Activated naive CD4-positive, alpha-beta T cell treated with anti-CD3 and anti-CD28 coated beads, Interleukin-2, amount 10 ng/mL, durations not matched to agents 7 days and 5 days (primary cell): Measurements from ENCODE around the gene SIGLEC15.
"Not testable (repeated sequence)": the region's sequence is repeated elsewhere in the genome, so short reads cannot be mapped to it uniquely, and the experiment has no call there.

Experiments used
- CTCF ChIA-PET: fragments of 350-600 bp; sonication (Branson Sonifier 250); formaldehyde crosslinking; loops from one replicate; lab custom pipeline; 2021; ENCODE audit warnings: antibody characterized with exemption; lab: Charles Lee
- DNase-seq: peaks from one replicate; pipeline ENCODE4 v3.0.0-alpha.2; 2020
- H3K27ac Mint-ChIP-seq: one replicate; pipeline ENCODE4 v1.8.0; 2021; ENCODE audit warnings: mild to moderate bottlenecking, moderate library complexity, mixed read lengths
- H3K27me3 Mint-ChIP-seq: one replicate; pipeline ENCODE4 v1.8.0; 2021; ENCODE audit warnings: mild to moderate bottlenecking, mixed read lengths
- H3K36me3 Mint-ChIP-seq: one replicate; pipeline ENCODE4 v1.8.0; 2021; ENCODE audit warnings: mixed read lengths
- H3K4me1 Mint-ChIP-seq: one replicate; pipeline ENCODE4 v1.8.0; 2021; ENCODE audit warnings: mixed read lengths
- H3K4me3 Mint-ChIP-seq: one replicate; pipeline ENCODE4 v1.8.0; 2021; ENCODE audit warnings: mild to moderate bottlenecking, moderate library complexity, mixed read lengths
- H3K9me3 Mint-ChIP-seq: one replicate; pipeline ENCODE4 v1.8.0; 2021; ENCODE audit warnings: mixed read lengths

SIGLEC15 gene

DNA sequence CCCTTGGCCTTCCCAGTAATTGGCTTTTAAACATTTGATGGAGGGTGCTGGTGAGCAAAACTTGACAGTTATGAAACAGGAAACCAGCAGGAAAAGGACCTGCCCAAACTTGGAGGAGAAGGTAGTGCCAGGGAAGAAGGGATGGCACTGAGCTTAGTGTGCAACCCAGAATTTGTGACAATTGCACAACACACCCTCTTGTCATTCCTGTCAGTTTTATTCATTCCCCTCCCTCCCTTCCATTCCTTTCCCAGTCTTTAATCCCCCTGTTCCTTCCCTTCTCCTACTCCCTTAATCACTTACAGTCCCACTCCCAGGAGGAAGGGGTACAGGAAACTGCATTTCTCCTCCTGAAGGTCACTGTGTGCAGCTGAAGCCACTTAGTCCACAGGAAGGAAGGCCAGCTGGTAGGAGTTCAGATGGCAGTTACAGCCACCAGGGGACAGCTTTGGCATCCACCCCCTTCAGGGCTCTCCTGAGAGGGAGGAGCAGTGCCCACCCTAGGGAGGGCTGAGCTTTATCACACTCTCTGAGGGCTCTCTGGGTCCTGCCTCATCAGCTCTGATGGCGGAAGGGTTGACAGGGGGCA is 24.0 kb upstream of the SIGLEC15 start:
- H3K36me3 Mint-ChIP-seq = no peaks in the 10 kb centered on the region
- H3K4me1 Mint-ChIP-seq = no peaks in the 10 kb centered on the region
- peaks cover 26% of the 10 kb centered on the region for H3K27me3 Mint-ChIP-seq
- no peak overlapping the region for H3K4me3 Mint-ChIP-seq
- CTCF ChIA-PET = no interaction called here
- peaks cover 5% of the 10 kb centered on the region for H3K9me3 Mint-ChIP-seq
- DNase-seq = no peak
- no peak overlapping the region for H3K27ac Mint-ChIP-seq

DNA sequence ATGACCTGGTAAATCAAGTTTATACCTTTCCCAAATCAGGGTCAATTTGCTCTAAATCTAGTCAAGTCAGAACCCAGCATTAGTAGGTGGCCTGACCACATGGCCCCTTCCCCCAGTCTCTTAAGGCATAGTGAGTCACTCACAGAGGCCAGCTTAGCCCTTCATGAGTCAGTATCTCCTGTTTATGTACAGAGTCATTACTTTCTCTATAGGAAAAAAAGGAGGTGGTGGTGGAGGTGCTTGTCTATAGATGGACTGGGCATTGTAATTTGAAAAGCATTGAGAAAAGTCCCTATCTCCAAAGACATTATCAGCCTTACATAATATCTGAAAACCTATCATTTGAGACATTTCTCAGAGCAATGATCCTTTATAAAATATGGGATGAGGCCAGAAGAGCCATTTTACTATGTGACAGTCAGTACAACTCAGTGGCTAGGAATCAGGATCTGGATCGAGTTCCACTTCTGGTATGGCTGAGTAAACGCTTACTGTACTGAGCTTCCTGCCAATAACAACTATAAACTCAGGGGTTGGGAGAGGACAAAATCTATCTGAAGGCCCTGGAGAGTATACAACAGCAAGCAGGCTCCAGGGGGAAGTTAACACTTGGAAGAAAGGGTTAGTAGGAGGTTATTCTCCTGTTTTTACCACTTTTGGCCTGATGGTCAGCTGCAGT is 22.5 kb upstream of the SIGLEC15 start:
- Mint-ChIP-seq H3K27ac (no peak overlapping the region), H3K9me3 (peaks cover 5% of the 10 kb centered on the region), H3K27me3 (peaks cover 28% of the 10 kb centered on the region)

DNA sequence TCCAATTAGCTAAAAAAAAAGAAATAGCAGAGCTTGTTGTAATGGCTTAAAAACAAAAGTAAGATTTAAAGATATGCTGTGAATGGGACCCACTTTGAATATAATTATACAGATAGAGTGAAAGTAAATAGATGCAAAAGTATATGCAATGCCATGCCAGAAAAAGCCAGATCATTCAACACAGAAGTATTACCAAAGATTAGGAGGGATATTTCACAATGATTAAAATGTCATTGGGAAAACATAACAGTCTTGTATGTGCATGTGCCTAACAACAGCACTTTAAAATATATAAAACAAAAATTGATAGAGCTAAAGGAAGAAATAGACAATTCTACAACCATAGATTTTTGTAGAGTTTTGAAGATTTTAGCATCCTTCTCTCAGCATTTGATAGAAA is 19.9 kb upstream of the SIGLEC15 start:
- CTCF ChIA-PET = interaction anchor here (0.8 kb wide), 1 partner anchor 18 kb away, joined by 3 read pairs; no protein-coding TSS in a partner anchor
- Mint-ChIP-seq H3K27ac (no peak overlapping the region), H3K27me3 (peaks cover 23% of the 10 kb centered on the region)

More for the DNA sequence above, 22.5 kb upstream of the SIGLEC15 start:
- Mint-ChIP-seq H3K4me1 (no peaks in the 10 kb centered on the region), H3K4me3 (no peak overlapping the region), H3K36me3 (no peaks in the 10 kb centered on the region)
- DNase-seq = no peak
- CTCF ChIA-PET = no interaction called here

DNA sequence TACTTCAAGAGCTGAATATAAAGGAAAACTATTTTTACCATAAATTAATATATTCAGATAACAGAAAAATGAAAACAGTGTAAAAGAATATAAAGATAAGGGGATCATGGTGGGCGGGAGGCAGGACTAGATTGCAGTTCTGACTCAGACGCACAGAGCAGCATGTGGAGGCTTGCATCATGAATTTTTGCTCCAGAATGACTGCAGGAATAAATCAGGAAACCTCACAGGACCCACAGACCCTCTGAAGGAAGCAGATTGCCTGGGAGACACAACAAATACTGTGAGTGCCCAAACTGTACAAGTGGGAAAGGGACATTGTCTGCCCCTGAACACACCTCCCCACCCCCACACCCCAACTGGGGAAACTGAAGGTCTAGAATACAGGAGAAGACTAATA is 19.2 kb upstream of the SIGLEC15 start:
- H3K4me3 Mint-ChIP-seq = no peak overlapping the region
- CTCF ChIA-PET = interaction anchor here (1.2 to 2.9 kb wide), 3 partner anchors 74 to 141 kb away, joined by 3 to 11 read pairs (median 4); no protein-coding TSS in a partner anchor
- H3K4me1 Mint-ChIP-seq = peaks cover 16% of the 10 kb centered on the region
- no peak for DNase-seq
- H3K36me3 Mint-ChIP-seq = peaks cover 2% of the 10 kb centered on the region
- H3K9me3 Mint-ChIP-seq = peaks cover 16% of the 10 kb centered on the region
- peaks cover 20% of the 10 kb centered on the region for H3K27me3 Mint-ChIP-seq
- H3K27ac Mint-ChIP-seq = no peak overlapping the region

More for the DNA sequence above, 19.9 kb upstream of the SIGLEC15 start:
- Mint-ChIP-seq H3K4me3 (no peak overlapping the region), H3K9me3 (peaks cover 16% of the 10 kb centered on the region), H3K4me1 (peaks cover 16% of the 10 kb centered on the region), H3K36me3 (peaks cover 2% of the 10 kb centered on the region)
- DNase-seq = no peak

DNA sequence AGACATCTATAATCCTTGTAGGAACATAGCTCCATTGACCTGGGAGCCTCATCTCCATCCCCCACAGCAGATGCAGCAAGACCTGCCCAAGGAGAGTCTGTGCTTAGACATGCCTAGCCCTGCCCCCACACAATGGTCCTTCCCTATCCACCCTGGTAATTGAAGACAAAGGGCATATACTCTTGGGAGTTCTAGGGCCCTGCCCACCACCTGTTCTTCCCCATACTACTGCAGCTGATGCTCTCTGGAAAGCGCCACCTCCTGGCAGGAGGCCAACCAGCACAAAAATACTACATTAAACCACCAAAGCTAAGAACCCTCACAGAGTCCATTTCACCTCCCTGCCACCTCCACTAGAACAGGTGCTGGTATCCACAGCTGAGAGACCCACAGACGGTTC is 18.3 kb upstream of the SIGLEC15 start:
- CTCF ChIA-PET = interaction anchor here (1.2 to 2.9 kb wide), 5 partner anchors 64 to 142 kb away, joined by 3 to 11 read pairs (median 4); no protein-coding TSS in a partner anchor
- peak; percentile 37 for DNase-seq
- peaks cover 16% of the 10 kb centered on the region for H3K9me3 Mint-ChIP-seq
- not testable (repeated sequence) for H3K36me3 Mint-ChIP-seq, H3K4me3 Mint-ChIP-seq, H3K27ac Mint-ChIP-seq
- H3K4me1 Mint-ChIP-seq = peaks cover 16% of the 10 kb centered on the region
- H3K27me3 Mint-ChIP-seq = peaks cover 13% of the 10 kb centered on the region

DNA sequence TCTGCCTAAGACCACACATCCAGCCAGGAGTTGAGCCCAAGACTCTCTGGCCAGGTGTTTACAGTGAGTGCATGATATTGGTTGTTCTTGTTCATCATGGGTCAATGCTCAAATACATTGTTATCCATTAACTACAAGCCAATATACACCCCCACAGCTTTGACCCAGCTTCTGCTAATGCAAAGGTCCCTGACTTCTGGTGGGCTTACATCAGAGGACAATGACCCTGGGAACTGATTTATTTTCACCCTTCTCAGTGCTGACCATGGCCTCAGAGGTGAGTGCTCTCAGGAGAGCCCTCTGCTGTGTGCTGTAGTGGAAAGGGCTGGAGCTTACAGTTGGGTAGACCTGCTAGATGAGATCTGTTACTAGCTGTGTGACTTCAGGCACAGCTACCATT is 10.7 kb upstream of the SIGLEC15 start:
- DNase-seq, H3K27ac Mint-ChIP-seq, H3K27me3 Mint-ChIP-seq, H3K4me1 Mint-ChIP-seq, H3K36me3 Mint-ChIP-seq, H3K4me3 Mint-ChIP-seq, H3K9me3 Mint-ChIP-seq, CTCF ChIA-PET: not testable (repeated sequence)

DNA sequence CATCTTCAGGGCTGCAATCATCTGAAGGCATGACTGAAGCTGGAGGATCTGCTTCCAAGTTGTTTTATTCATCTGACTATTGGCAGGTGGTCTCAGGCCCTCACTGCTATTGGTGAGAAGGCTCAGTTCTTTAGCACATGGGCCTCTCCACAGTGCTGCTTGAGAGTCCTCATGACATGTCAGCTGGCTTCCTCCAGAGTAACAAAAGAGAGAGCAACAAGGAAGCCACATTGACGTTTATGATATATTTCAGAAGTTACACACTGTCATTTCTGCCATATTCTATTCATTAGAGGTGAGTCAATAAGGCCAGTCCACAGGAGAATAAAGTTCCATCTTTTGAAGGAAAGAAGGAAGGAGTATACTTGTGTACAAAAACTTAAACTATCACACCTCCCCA is 7.9 kb upstream of the SIGLEC15 start:
- H3K4me1 Mint-ChIP-seq = no peaks in the 10 kb centered on the region
- H3K9me3 Mint-ChIP-seq = no peaks in the 10 kb centered on the region
- peaks cover 19% of the 10 kb centered on the region for H3K27me3 Mint-ChIP-seq
- H3K36me3 Mint-ChIP-seq = no peaks in the 10 kb centered on the region
- no peak overlapping the region for H3K27ac Mint-ChIP-seq
- no peak overlapping the region for H3K4me3 Mint-ChIP-seq
- DNase-seq = no peak
- CTCF ChIA-PET = no interaction called here

DNA sequence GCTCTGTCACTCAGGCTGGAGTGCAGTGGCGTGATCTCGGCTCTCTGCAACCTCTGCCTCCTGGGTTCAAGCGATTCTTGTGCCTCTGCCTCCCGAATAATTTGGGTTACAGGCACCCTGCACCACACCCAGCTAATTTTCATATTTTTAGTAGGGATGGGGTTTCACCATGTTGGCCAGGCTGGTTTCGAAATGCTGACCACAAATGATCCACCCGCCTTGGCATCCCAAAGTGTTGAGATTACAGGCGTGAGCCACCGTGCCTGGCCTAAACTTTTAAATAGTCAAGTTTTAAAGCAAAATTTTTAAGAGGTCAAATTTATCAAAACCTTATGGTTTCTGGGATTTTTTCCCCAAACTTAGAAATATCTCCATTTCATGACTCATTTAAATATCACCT is 6.7 kb upstream of the SIGLEC15 start:
- H3K4me1 Mint-ChIP-seq, H3K36me3 Mint-ChIP-seq, H3K27ac Mint-ChIP-seq, H3K9me3 Mint-ChIP-seq, CTCF ChIA-PET, H3K4me3 Mint-ChIP-seq, DNase-seq: not testable (repeated sequence)
- H3K27me3 Mint-ChIP-seq = peaks cover 27% of the 10 kb centered on the region

DNA sequence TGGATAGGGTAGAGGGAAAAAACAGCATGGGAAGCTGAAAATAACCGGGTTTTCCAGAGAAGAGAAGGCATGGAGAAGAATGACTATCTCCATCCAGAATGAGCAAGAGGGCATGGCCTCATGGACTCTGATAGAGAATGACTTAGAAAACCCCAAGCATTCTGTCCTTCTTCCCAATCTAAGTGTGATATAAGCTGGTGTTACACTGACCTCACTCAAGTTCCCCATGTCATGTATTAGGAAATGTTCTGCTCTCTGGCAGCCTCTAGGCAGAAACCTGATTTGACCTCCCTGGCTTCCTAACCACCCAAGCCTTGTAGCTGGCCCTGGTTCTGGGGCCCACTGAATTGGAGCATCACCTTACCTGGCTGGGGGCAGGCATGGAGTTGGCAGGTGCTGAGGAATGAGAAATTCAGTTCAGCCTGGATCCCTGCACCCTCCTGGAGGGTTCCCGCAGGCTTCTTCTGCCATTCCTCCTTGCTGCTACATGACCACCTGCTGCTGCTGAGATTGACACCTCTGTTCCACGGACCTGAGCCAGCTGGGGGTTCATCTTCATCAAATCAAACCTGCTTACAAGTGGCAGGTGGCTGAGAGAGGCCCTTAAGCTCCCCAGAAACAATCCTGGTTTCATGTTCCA is 5.2 kb upstream of the SIGLEC15 start:
- Mint-ChIP-seq H3K9me3 (no peaks in the 10 kb centered on the region), H3K27me3 (peaks cover 34% of the 10 kb centered on the region), H3K27ac (no peak overlapping the region), H3K36me3 (no peaks in the 10 kb centered on the region), H3K4me1 (peaks cover 8% of the 10 kb centered on the region), H3K4me3 (no peak overlapping the region)
- CTCF ChIA-PET = no interaction called here
- no peak for DNase-seq

DNA sequence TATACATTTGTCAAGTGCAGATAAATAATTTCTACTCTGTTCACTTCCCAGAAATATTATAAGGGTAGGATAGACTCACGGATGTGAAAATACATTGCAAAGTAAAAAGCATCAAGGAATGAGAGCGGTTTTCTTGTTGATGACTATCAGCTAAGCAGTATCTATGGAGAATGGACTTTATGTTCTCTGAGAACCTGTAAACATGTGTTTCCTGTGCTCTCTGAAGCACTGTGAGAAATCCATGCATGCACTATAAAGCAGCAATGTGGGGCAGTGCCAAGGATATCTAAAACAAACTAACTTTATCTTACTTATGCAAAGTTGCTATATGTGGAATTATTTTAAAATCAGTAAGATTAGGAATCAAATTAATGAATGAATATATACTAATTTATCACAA is 4.4 kb upstream of the SIGLEC15 start:
- Mint-ChIP-seq H3K27me3 (peaks cover 42% of the 10 kb centered on the region), H3K36me3 (no peaks in the 10 kb centered on the region), H3K27ac (no peak overlapping the region), H3K4me1 (peaks cover 16% of the 10 kb centered on the region), H3K4me3 (no peak overlapping the region), H3K9me3 (no peaks in the 10 kb centered on the region)
- no peak for DNase-seq
- CTCF ChIA-PET = no interaction called here

DNA sequence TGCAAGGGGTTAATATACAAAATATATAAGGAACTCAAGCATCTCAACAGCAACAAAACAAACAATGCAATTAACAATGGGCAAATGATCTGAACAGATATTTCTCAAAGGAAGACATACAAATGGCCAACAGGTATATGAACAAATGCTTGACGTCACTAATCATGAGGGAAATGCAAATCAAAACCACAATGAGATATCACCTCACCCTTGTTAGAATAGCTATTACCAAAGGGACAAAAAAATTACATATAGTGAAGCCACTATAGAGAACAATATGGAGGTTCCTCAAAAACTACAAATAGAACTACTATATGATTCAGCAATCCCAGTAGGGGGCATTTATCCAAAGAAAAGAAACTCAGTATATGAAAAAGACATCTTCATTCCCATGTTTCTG is 3.8 kb upstream of the SIGLEC15 start:
- CTCF ChIA-PET = no interaction called here
- peaks cover 19% of the 10 kb centered on the region for H3K4me1 Mint-ChIP-seq
- peaks cover 49% of the 10 kb centered on the region for H3K27me3 Mint-ChIP-seq
- H3K4me3 Mint-ChIP-seq = no peak overlapping the region
- DNase-seq = no peak
- no peaks in the 10 kb centered on the region for H3K9me3 Mint-ChIP-seq
- H3K36me3 Mint-ChIP-seq = no peaks in the 10 kb centered on the region
- H3K27ac Mint-ChIP-seq = no peak overlapping the region

DNA sequence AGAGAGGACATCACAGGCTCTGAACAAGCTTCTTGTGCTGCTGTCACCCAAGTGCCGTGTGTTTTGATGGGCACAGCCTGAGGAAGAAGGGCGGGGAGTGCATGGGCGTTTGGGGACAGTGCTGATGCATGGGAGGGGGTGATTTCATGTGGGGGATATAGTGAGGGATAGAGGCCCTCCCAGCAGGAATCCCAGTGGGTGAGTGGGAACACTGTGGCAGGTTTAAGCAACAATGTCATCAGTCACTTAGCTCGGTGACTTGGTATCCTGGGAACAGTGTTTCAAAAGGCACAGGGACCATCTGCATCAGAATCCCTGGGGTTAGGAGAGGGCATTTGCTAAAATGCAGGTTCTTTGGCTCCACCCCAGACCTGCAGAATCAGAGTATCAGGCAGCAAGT is 609 bp downstream of the SIGLEC15 start:
- peaks cover 36% of the 10 kb centered on the region for H3K4me1 Mint-ChIP-seq
- H3K4me3 Mint-ChIP-seq = no peak overlapping the region
- CTCF ChIA-PET = no interaction called here

DNA sequence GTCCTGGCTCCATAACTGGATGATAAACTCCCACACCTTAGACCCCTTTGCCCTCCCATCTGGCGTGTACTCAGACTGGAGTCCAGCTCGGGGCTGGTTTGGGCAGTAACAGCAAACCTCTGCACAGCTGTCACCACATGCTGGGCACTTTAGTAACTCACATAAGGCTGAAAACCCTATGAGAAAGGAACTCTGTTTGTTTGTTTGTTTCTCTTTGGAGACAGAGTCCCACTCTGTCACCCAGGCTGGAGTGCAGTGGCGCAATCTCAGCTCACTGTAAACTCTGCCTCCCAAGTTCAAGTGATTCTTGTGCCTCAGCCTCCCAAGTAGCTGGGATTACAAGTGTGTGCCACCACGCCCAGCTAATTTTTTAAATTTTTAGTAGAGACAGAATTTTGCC is 1.2 kb downstream of the SIGLEC15 start:
- H3K36me3 Mint-ChIP-seq, DNase-seq, H3K9me3 Mint-ChIP-seq, H3K27ac Mint-ChIP-seq, H3K4me3 Mint-ChIP-seq, CTCF ChIA-PET: not testable (repeated sequence)
- H3K4me1 Mint-ChIP-seq = peaks cover 36% of the 10 kb centered on the region
- H3K27me3 Mint-ChIP-seq = peaks cover 49% of the 10 kb centered on the region

More for the DNA sequence above, 609 bp downstream of the SIGLEC15 start:
- H3K27me3 Mint-ChIP-seq = peaks cover 49% of the 10 kb centered on the region
- H3K27ac Mint-ChIP-seq = no peak overlapping the region
- H3K9me3 Mint-ChIP-seq = no peaks in the 10 kb centered on the region
- H3K36me3 Mint-ChIP-seq = no peaks in the 10 kb centered on the region
- no peak for DNase-seq

DNA sequence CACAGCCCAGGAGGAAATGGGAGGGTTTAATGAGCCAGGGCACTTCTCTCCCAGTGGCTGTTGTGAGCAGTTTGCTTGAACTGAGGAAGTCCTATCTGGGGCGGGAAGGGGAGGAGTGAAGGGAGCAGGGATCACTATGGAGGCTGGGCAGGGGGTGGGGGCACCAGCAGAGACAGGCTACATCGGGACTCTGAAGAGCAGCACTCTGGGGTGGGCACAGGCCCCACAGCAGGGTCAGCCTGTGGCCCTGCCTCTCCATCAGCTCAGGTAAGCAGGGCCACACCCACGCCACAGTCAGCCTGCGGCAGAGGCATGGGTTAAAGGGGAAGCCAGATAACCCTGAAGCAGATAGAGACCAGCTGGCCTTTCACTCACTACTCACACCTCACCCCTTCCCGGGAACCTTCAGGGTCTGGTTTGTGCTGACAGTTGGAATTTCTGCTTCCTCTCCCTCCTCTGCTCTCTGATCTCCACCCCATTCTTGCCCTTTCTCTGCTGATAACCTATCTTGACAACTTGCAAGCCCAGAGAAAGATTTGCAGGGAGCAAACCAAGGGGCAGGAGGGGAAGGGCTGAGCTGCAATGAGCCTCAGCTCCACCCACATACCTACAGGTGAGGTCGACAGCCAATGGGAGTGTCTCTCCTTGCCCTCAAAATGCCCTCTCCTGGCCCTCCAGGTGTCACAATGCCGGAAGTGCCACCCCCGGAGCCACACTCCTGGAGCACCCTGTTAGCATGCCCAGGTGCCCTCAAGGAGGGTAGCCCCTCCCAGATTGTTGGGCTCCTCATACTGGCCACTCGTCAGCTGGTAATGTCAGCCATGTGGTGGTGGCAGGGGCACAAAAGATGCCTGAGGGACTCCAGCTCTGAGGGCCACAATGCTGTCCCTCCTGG is 3.7 kb downstream of the SIGLEC15 start:
- peaks cover 36% of the 10 kb centered on the region for H3K4me1 Mint-ChIP-seq
- no peaks in the 10 kb centered on the region for H3K9me3 Mint-ChIP-seq
- H3K4me3 Mint-ChIP-seq = no peak overlapping the region
- no peak for DNase-seq
- no peak overlapping the region for H3K27ac Mint-ChIP-seq
- CTCF ChIA-PET = interaction anchor here (0.7 to 1.0 kb wide), 2 partner anchors 52 to 164 kb away, joined by 3 read pairs; no protein-coding TSS in a partner anchor
- H3K27me3 Mint-ChIP-seq = peaks cover 48% of the 10 kb centered on the region
- H3K36me3 Mint-ChIP-seq = no peaks in the 10 kb centered on the region
